SJSA1 (cell line): ENCODE measurements around the gene PSMA7. TPM values are rescaled to one million over a fixed set of nuclear protein-coding genes. Genes with fewer than 3 reads are reported as not detected.
A peak's percentile ranks its signal among the peaks of the same experiment; 100 is the strongest.

Experiments used
- DNase-seq, 2 experiments: peaks; one replicate each; pipeline ENCODE4 v3.0.0-alpha.2; 2015 to 2020; ENCODE audit warnings: low spot score in 2 of 2, low read depth in 1 of 2
- H3K27ac ChIP-seq: fragments of 250-450 bp; sonication (Bioruptor Pico); 2 replicates; pipeline ENCODE4 v1.5.1; 2020; ENCODE audit warnings: mild to moderate bottlenecking, moderate library complexity
- H3K27me3 ChIP-seq: fragments of 250-450 bp; sonication (Bioruptor Pico); replicated peaks from 2 replicates; pipeline ENCODE4 v1.5.1; 2020; ENCODE audit warnings: mild to moderate bottlenecking, moderate library complexity
- H3K36me3 ChIP-seq: fragments of 250-450 bp; sonication (Bioruptor Pico); 2 replicates; pipeline ENCODE4 v1.5.1; 2020; ENCODE audit warnings: mild to moderate bottlenecking
- H3K4me1 ChIP-seq: fragments of 250-450 bp; sonication (Bioruptor Pico); replicated peaks from 2 replicates; pipeline ENCODE4 v1.6.1; 2021; ENCODE audit warnings: mild to moderate bottlenecking
- H3K4me3 ChIP-seq: fragments of 250-450 bp; sonication (Bioruptor Pico); 2 replicates; pipeline ENCODE4 v1.5.1; 2020; ENCODE audit warnings: mild to moderate bottlenecking
- H3K9me3 ChIP-seq: fragments of 250-450 bp; sonication (Bioruptor Pico); replicated peaks from 2 replicates; pipeline ENCODE4 v1.5.1; 2020; ENCODE audit warnings: mild to moderate bottlenecking
- total RNA-seq: library from RNA; depleted of rRNA; stranded (reverse); fragments of >200 nt; shearing (Covaris generic); gene quantifications from 2 replicates; pipeline ENCODE4 v1.2.3, GENCODE V29; 2014; rRNA removed

Gene PSMA7
- total RNA-seq, 1 experiment from 2014 or later = 782 TPM

DNA sequence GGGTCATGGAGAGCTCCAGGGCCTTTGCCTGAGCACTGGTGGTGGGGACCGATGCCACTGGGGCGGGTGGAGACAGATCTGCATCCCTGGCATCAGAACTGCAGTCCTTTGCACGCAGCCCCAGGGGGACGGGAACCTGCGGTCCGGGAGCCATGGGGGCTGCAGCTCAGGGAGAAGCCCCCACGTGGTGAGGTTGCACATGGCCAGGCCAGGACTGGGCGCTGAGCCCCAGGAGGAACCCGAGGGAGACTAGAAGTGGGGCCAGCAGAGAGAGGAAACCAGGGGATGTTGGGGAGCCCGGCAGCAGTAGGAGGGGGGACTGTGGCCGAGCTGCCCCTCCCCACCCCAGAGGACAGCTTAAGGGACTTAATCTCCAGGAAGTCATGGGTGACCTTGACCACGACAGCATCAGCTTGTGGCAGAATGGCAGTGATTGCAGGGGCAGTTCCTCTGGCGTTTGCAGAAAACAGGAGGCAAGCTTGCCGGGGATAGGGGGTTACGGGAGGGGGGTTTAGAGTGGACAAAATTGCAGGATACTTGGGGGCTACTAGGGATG, 38.9 kb downstream of the PSMA7 start:
- Histone ChIP-seq H3K4me1 (no peaks in the 10 kb centered on the region), H3K4me3 (no peak overlapping the region), H3K36me3 (no peaks in the 10 kb centered on the region), H3K27ac (no peak overlapping the region), H3K9me3 (peaks cover 14% of the 10 kb centered on the region), H3K27me3 (no peaks in the 10 kb centered on the region)
- no peak for DNase-seq

DNA sequence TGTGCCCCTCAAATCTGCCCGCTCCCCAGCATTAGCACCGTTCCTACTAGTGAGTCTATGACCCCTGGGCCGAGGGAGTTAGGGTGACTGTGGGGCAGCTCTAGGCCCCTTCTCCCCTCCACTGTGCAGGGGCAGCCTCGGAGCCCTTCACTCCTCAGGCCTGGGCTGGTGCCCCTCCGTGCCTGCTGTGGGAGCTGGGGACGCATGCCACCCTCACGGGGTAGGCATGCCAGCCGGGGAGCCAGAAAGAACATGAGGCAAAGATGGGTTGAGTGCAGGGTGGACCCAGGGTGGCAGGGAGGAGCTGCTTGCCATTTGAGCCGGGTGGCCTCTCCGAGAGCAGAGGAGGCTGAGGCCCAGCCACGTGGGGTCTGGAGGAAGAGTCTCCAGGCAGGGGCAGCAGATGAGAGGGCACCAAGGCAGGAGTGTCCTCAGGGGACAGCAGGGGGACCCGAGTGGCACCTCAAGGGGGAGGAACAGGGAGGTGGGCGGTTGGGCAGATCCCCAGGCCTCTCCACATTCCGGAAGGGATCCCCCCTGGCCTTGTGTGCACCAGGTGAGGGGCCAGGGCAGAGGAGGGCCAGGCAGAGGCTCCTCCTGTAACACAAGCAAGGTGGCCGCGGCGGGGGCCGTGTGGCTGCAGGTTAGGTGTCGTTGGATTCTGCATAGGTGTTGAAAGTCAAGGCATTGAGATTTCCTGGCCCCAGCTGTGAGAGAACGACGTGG, 39.5 kb downstream of the PSMA7 start:
- no peak overlapping the region for H3K4me3 ChIP-seq
- H3K27me3 ChIP-seq = no peaks in the 10 kb centered on the region
- H3K9me3 ChIP-seq = peaks cover 7% of the 10 kb centered on the region
- H3K36me3 ChIP-seq = no peaks in the 10 kb centered on the region
- no peaks in the 10 kb centered on the region for H3K4me1 ChIP-seq
- no peak for DNase-seq
- no peak overlapping the region for H3K27ac ChIP-seq

DNA sequence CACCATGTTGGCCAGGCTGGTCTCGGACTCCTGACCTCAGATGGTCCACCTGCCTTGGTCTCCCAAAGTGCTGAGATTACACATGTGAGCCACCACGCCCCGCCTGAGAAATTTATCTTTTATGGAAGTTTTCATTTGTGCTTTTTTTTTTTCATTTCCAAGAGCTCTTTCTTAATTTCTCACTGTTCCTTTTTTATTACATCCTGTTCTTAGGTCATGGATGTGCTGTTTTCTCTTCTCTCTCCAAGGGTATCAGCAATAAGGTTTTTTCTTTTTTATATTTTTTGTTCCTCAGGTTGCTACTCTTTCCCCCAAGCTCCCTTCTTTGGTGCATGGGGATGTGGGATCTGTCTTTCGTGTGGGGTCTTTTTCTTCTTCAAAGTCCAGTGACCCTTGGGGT, 42.1 kb downstream of the PSMA7 start:
- DNase-seq = no peak
- Histone ChIP-seq H3K9me3 (peaks cover 6% of the 10 kb centered on the region; the same call in 1 of the 2 replicates), H3K27me3 (no peaks in the 10 kb centered on the region), H3K4me3 (no peak overlapping the region), H3K27ac (no peak overlapping the region), H3K4me1 (no peaks in the 10 kb centered on the region), H3K36me3 (no peaks in the 10 kb centered on the region)

DNA sequence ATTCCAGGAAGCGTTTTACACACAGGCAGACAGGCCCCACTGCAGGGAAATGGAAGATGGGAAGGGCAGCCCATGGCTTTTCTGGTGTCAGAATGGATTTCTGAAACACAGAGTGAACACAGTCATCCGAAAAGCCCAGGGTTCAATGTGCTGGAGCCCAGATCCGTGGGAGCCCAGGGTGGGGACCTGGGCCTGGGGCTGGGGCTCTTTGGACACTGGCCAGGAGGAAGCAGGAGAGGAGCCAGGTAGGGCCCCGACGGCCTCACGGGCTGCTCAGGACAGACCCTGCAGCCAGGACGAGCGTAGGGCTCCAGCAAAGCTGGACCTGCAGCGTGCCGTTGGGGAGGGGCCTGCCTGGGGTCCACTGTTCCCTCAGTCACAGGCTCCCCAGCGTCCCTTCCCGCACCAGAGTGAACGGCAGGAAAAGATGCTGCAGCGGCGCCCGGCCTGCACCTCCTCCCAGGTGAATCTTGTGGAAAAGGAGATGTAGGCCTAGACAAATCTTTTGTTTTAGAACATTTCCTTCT, 45.2 kb downstream of the PSMA7 start:
- no peak overlapping the region for H3K27ac ChIP-seq
- H3K4me1 ChIP-seq = no peaks in the 10 kb centered on the region
- no peak for DNase-seq
- H3K9me3 ChIP-seq = no peaks in the 10 kb centered on the region
- H3K27me3 ChIP-seq = no peaks in the 10 kb centered on the region
- H3K4me3 ChIP-seq = no peak overlapping the region
- H3K36me3 ChIP-seq = no peaks in the 10 kb centered on the region

DNA sequence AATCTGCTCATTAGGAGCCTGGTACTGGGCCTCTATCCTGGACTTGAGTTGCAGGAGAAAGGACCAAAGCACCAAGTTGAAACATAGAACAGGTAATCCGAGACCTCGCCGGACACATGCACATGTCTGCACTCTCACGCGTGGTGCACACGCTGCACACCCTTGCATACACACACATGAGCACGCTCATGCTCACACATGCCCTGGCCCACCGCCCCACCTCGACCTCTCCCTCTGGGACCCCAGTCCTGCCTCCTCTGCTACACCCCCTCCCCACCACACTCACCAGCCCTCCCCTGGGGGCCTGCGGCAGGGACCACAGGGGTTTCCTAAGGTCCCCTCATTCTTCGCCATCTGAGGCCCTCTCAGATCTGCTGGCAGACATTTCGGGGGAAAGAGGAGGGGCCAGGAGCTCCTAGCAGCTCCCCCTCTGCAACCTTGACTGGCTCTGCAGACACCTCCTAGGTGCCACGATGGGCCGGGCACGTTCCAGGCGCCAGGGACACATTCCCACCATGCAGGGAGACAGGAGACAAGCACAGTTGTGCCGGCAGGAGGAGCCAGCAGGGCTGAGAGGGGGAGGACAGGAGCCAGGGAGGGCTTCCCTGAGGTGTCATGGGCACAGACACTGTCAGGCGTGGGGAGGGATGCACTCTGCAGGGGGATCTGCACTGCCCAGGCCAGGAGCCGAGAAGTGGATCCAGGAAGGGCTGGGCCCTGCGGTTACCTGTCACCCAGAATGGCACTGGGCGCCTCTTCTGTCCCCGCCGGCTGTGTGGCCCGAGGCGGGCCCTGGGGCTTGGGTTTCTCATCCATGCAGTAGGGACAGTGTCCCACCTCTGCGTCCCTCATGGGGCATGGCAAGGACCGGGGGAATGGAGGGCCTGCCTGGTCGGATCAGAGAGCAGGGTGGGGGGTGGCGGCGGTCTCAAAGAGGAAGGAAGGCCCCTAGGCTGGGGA, 46.5 kb downstream of the PSMA7 start:
- no peaks in the 10 kb centered on the region for H3K9me3 ChIP-seq
- H3K36me3 ChIP-seq = no peaks in the 10 kb centered on the region
- no peak overlapping the region for H3K4me3 ChIP-seq
- H3K27me3 ChIP-seq = peaks cover 3% of the 10 kb centered on the region; the same call in 1 of the 2 replicates
- no peaks in the 10 kb centered on the region for H3K4me1 ChIP-seq
- DNase-seq = no peak
- no peak overlapping the region for H3K27ac ChIP-seq

DNA sequence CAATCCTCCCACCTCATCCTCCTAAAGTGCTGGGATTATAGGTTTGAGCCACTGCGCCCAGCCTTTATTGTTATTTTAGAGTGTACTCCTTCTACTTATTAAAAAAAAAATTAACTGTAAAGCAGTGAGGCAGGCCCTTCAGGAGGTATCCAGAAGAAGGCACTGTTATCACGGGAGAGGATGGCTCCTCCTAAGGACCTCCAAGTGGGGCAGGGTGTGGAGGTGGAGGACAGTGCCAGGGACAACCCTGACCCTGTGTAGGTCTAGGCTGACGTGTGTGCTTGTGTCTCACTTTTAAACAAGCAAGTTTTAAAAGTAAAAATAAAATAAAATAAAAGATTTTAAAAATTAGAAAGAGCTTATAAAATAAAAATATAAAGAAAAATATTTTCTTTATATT, 53.8 kb downstream of the PSMA7 start:
- Histone ChIP-seq H3K27ac (no peak overlapping the region), H3K4me1 (peaks cover 7% of the 10 kb centered on the region), H3K9me3 (0 out of 2 replicates have a peak, but pooled peaks cover 3% of the 10 kb centered on the region), H3K4me3 (no peak overlapping the region), H3K36me3 (no peaks in the 10 kb centered on the region), H3K27me3 (peaks cover 3% of the 10 kb centered on the region; the same call in 1 of the 2 replicates)
- DNase-seq = no peak

DNA sequence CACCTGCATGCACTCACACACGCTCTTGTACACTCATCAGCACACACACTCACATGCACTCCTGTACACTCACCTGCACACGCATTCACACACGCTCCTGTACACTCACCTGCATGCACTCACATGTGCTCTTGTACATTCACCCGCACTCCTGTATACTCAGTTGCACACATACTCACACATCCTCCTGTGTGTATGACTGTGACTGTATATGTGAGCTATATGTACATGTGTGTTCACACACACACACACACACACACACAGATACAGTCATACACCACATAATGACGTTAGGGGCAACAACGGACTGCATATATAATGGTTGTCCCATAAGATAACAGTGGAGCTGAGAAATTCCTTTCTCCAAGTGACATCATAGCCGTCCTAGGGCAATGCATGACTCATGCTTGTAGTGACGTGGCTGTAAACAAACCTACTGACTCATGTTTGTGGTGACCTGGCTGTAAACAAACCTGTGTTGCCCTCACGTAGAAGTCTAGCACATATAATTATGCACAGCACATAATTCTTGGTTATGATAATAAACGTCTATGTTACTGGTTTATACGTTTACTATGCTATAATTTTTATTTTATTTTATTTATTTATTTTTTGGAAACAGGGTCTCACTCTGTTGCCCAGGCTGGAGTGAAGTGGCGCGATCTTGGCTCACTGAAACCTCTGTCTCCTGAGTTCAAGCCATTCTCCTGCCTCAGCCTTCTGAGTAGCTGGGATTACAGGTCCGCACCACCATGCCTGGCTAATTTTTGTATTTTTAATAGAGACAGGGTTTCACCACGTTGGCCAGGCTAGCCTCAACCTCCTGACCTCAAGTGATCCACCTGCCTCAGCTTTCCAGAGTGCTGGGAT, 54.7 kb downstream of the PSMA7 start:
- DNase-seq = peak; percentile 83 to 84
- H3K4me3 ChIP-seq = no peak overlapping the region
- peaks cover 3% of the 10 kb centered on the region; the same call in 1 of the 2 replicates for H3K27me3 ChIP-seq
- H3K27ac ChIP-seq = no peak overlapping the region
- peaks cover 7% of the 10 kb centered on the region for H3K4me1 ChIP-seq
- H3K36me3 ChIP-seq = no peaks in the 10 kb centered on the region
- 0 out of 2 replicates have a peak, but pooled peaks cover 3% of the 10 kb centered on the region for H3K9me3 ChIP-seq

DNA sequence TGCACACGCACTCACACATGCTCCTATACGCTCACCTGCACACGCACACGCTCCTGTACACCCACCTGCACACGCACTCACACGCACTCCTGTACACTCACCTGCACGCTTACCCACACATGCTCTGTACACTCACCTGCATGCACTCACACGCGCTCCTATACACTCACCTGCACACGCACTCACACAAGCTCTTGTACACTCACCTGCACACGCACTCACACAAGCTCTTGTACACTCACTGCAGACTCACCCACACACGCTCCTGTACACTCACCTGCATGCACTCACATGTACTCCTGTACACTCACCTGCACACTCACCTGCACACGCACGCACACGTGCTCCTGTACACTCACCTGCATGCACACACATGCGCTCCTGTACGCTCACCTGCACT, 55.6 kb downstream of the PSMA7 start:
- Histone ChIP-seq H3K4me1 (peaks cover 7% of the 10 kb centered on the region), H3K36me3 (no peaks in the 10 kb centered on the region), H3K27ac (no peak overlapping the region), H3K4me3 (no peak overlapping the region), H3K9me3 (0 out of 2 replicates have a peak, but pooled peaks cover 3% of the 10 kb centered on the region), H3K27me3 (peaks cover under 1% of the 10 kb centered on the region; the same call in 1 of the 2 replicates)
- DNase-seq = no peak

DNA sequence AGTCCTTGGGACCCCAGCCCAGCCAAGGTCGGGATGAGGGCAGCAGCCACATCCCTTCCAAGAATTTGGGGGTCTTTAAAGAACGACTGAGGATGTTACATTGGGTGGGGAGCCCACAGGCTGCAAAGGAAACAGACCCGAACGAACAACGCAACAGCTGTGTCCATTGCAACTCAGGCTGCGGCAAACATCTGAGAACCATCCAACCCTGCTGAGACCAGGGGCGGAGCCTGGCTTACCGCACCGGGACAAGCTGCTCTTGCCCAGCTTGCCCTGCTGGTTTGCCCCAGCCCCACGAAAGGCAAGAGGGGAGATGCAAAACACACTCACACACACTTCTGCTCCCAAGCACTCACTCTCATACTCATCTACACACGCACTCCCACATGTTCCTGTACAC, 56.0 kb downstream of the PSMA7 start:
- Histone ChIP-seq H3K27ac (no peak overlapping the region), H3K4me1 (peaks cover 7% of the 10 kb centered on the region), H3K4me3 (no peak overlapping the region), H3K9me3 (0 out of 2 replicates have a peak, but pooled peaks cover 3% of the 10 kb centered on the region), H3K36me3 (no peaks in the 10 kb centered on the region), H3K27me3 (no peaks in the 10 kb centered on the region; the same call in 1 of the 2 replicates)
- DNase-seq = no peak

Other genes with a start within 250 kb of the PSMA7 start
- gene TAF4, start 77.5 kb downstream of the PSMA7 start, total RNA-seq = 0.38 and 7.1 TPM in 2 replicates
- 21.1 and 33.2 TPM in 2 replicates for gene LSM14B, start 20.9 kb downstream of the PSMA7 start, total RNA-seq
- gene SS18L1, start 375 bp upstream of the PSMA7 start, total RNA-seq = 5.2 and 14.2 TPM in 2 replicates
- gene MTG2, start 39.6 kb upstream of the PSMA7 start, total RNA-seq = 23.9 and 31.4 TPM in 2 replicates
- not detected in 2 replicates for gene HRH3, start 76.9 kb upstream of the PSMA7 start, total RNA-seq
- 10.5 and 14.9 TPM in 2 replicates for gene OSBPL2, start 95.1 kb upstream of the PSMA7 start, total RNA-seq
- 279 and 361 TPM in 2 replicates for gene ADRM1, start 159.6 kb upstream of the PSMA7 start, total RNA-seq
- gene LAMA5, start 223.9 kb upstream of the PSMA7 start, total RNA-seq = 3.2 and 3.6 TPM in 2 replicates
- gene RPS21, start 243.7 kb upstream of the PSMA7 start, total RNA-seq = 1,057 and 1,367 TPM in 2 replicates